ENCODE results near the gene STRADB.
"Not testable (repeated sequence)": the region's sequence is repeated elsewhere in the genome, so short reads cannot be mapped to it uniquely, and the experiment has no call there.

Gene STRADB

DNA sequence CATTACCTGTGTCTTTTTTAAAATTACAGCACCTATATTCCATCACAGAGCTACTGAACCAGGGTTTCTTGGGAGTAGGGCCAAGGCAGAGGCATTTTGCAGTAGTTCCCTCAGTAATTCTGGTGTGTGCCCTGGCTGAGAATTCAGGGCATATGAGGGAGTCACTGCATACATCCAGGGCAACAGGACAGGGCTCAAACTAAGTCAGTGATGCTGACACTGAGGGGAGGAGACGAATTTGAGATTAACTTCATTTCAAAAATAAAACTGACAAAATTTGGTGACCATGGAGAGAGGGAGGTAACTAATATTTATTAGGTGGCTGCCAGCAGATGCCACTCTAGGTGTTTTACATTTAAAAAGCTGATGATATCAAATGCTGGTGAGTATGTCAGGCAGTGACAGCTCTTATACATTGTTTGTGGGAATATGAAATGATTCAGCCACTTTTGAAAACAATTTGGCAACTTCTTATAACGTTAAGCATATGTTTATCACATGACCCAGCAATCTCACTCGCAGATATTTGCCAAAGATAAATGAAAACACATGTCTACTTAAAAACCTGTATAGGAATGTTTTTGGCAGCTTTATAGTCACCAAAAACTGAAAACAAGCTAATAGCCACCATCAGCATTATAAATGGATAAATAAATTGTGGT is 20.3 kb downstream of the STRADB start:
- Histone ChIP-seq H3K27me3 (ENCODE audit: insufficient read depth, low read depth) (no peaks in the 10 kb centered on the region), H3K4me3 (IDR thresholded peaks at IDR 0.05; ENCODE audit: insufficient read depth, low read depth, low read length) (no peak overlapping the region), H2AFZ (ENCODE audit: low read depth) (no peak overlapping the region), H3K4me2 (no peak overlapping the region), H3K9ac (no peak overlapping the region), H3K79me2 (ENCODE audit: insufficient read depth, low read depth) (no peaks in the 10 kb centered on the region), H3K36me3 (ENCODE audit: insufficient read depth) (no peaks in the 10 kb centered on the region), H3K4me1 (ENCODE audit: low read depth, poor library complexity, severe bottlenecking) (no peaks in the 10 kb centered on the region), H4K20me1 (ENCODE audit: insufficient read depth) (no peaks in the 10 kb centered on the region), H3K27ac (no peak overlapping the region)
- TF ChIP-seq, protein P1, sequence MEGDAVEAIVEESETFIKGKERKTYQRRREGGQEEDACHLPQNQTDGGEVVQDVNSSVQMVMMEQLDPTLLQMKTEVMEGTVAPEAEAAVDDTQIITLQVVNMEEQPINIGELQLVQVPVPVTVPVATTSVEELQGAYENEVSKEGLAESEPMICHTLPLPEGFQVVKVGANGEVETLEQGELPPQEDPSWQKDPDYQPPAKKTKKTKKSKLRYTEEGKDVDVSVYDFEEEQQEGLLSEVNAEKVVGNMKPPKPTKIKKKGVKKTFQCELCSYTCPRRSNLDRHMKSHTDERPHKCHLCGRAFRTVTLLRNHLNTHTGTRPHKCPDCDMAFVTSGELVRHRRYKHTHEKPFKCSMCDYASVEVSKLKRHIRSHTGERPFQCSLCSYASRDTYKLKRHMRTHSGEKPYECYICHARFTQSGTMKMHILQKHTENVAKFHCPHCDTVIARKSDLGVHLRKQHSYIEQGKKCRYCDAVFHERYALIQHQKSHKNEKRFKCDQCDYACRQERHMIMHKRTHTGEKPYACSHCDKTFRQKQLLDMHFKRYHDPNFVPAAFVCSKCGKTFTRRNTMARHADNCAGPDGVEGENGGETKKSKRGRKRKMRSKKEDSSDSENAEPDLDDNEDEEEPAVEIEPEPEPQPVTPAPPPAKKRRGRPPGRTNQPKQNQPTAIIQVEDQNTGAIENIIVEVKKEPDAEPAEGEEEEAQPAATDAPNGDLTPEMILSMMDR (conservative IDR thresholded peaks at IDR 0.05; ENCODE audit: low read depth, low read length): no peak

DNA sequence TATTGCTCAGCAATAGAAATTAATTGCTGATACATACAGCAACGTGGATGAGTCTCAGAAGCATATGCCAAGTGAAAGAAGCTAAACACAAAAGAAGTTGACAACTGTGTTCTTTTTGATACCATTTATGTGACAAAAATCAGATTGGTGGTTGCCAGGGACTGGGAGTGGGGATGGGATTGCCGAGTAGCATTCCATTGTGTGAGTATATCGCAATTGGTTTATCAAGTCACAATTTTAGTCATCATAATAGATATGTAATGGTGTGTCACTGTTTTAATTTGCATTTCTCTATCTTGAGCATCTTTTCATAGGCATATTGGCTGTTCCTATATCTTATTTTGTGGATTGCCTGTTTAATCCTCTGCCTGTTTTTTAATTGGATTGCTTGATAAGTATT is 20.9 kb downstream of the STRADB start:
- Histone ChIP-seq H3K27ac (no peak overlapping the region), H2AFZ (ENCODE audit: low read depth) (no peak overlapping the region), H3K79me2 (ENCODE audit: insufficient read depth, low read depth) (no peaks in the 10 kb centered on the region), H3K4me3 (IDR thresholded peaks at IDR 0.05; ENCODE audit: insufficient read depth, low read depth, low read length) (no peak overlapping the region), H3K4me2 (no peak overlapping the region), H3K9ac (no peak overlapping the region), H3K4me1 (ENCODE audit: low read depth, poor library complexity, severe bottlenecking) (no peaks in the 10 kb centered on the region), H3K36me3 (ENCODE audit: insufficient read depth) (no peaks in the 10 kb centered on the region), H4K20me1 (ENCODE audit: insufficient read depth) (no peaks in the 10 kb centered on the region), H3K27me3 (ENCODE audit: insufficient read depth, low read depth) (no peaks in the 10 kb centered on the region)
- TF ChIP-seq, protein P1 (conservative IDR thresholded peaks at IDR 0.05; ENCODE audit: low read depth, low read length): no peak

DNA sequence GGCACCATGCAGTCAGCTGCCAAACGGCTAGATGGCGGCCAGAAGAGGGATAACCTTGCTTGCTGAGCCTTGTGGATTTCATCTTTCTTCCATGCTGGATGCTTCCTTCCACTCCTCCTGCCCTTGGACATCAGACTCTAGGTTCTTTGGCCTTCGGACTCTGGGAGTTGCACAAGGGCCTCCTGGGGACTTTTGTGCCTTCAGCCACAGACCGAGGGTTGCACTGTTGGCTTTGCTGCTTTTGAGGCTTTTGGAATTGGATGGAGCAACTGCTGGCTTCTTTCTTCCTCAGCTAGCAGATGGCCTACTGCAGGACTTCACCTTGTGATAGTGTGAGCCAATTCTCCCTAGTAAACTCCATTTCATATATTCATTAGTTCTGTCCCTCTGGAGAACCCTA is 31.0 kb downstream of the STRADB start:
- Histone ChIP-seq H4K20me1 (ENCODE audit: insufficient read depth) (no peaks in the 10 kb centered on the region), H3K4me1 (ENCODE audit: low read depth, poor library complexity, severe bottlenecking) (no peaks in the 10 kb centered on the region), H3K27me3 (ENCODE audit: insufficient read depth, low read depth) (no peaks in the 10 kb centered on the region), H3K36me3 (ENCODE audit: insufficient read depth) (no peaks in the 10 kb centered on the region), H3K9ac (no peak overlapping the region), H3K4me3 (IDR thresholded peaks at IDR 0.05; ENCODE audit: insufficient read depth, low read depth, low read length) (no peak overlapping the region), H3K4me2 (no peak overlapping the region), H3K27ac (no peak overlapping the region), H3K79me2 (ENCODE audit: insufficient read depth, low read depth) (no peaks in the 10 kb centered on the region), H2AFZ (ENCODE audit: low read depth) (no peak overlapping the region)
- TF ChIP-seq, protein P1 (conservative IDR thresholded peaks at IDR 0.05; ENCODE audit: low read depth, low read length): no peak

DNA sequence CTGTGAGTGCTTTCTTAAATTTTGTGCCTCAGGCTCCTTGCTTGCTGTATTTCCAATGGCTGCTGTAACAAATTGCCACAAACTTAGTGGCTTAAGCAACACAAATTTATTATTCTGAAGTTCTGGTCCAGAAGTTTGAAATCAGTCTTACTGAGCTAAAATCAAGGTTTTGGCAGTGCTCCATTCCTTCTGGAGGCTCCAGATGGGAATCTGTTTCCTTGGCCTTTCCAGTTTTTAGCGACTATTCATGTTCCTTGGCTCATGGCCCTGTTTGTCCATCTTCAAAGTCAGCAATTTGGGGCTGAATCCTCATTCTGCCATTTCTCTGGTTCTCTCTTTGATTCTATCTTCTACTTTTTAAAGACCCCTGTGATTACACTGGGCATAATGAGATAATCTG is 31.8 kb downstream of the STRADB start:
- TF ChIP-seq, protein P1 (conservative IDR thresholded peaks at IDR 0.05; ENCODE audit: low read depth, low read length): no peak
- Histone ChIP-seq H3K27me3 (ENCODE audit: insufficient read depth, low read depth) (no peaks in the 10 kb centered on the region), H3K36me3 (ENCODE audit: insufficient read depth) (no peaks in the 10 kb centered on the region)

DNA sequence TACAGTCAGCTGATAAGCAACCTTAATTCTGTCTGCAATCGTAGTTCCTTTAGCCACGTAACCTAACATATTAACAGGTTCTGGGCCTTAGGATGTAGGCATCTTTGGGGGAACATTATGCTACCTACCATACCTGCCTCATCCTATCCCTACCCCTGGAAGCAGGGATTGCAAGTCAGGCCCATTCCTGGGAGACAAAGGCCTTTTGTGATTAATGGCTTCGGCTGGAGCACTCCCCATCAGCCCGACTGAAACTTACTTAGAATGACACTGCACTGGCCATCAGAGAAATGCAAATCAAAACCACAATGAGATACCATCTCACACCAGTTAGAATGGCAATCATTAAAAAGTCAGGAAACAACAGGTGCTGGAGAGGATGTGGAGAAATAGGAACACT is 32.2 kb downstream of the STRADB start:
- not testable (repeated sequence) for H2AFZ ChIP-seq (ENCODE audit: low read depth); H3K27ac ChIP-seq; H3K9ac ChIP-seq; H3K79me2 ChIP-seq (ENCODE audit: insufficient read depth, low read depth); H3K27me3 ChIP-seq (ENCODE audit: insufficient read depth, low read depth); H4K20me1 ChIP-seq (ENCODE audit: insufficient read depth); H3K4me2 ChIP-seq; H3K36me3 ChIP-seq (ENCODE audit: insufficient read depth); H3K4me1 ChIP-seq (ENCODE audit: low read depth, poor library complexity, severe bottlenecking); H3K4me3 ChIP-seq (IDR thresholded peaks at IDR 0.05; ENCODE audit: insufficient read depth, low read depth, low read length)

More for the DNA sequence above, 31.8 kb downstream of the STRADB start:
- no peak overlapping the region for H3K4me3 ChIP-seq (IDR thresholded peaks at IDR 0.05; ENCODE audit: insufficient read depth, low read depth, low read length)
- H3K27ac ChIP-seq: no peak overlapping the region
- H3K9ac ChIP-seq: no peak overlapping the region
- H4K20me1 ChIP-seq (ENCODE audit: insufficient read depth): no peaks in the 10 kb centered on the region
- no peak overlapping the region for H3K4me2 ChIP-seq
- no peaks in the 10 kb centered on the region for H3K4me1 ChIP-seq (ENCODE audit: low read depth, poor library complexity, severe bottlenecking)
- H2AFZ ChIP-seq (ENCODE audit: low read depth): no peak overlapping the region
- H3K79me2 ChIP-seq (ENCODE audit: insufficient read depth, low read depth): no peaks in the 10 kb centered on the region

Measured in KMS-11 (cell line).